Stimulated activated CD8-positive, alpha-beta memory T cell treated with anti-CD3 and anti-CD28 coated beads, Interleukin-4, amount 100 ng/mL, for 1 hour (primary cell): ENCODE results near the gene GALNT15.

Source experiments
- DNase-seq, 2 donors: peaks; one replicate each; pipeline ENCODE4 v3.0.0-alpha.2; 2020; ENCODE audit warnings: low read depth in 2 of 2, low spot score in 1 of 2

Gene GALNT15

GRCh38 chr3:16251316-16252085 lies 77.0 kb downstream of the GALNT15 start:
- no peak for DNase-seq

GRCh38 chr3:16252243-16252978 lies 77.9 kb downstream of the GALNT15 start:
- DNase-seq, result no peak

GRCh38 chr3:16252988-16253387 lies 78.5 kb downstream of the GALNT15 start:
- no peak for DNase-seq

- DNase-seq, result no peak
These were observed 79.1 kb downstream of the GALNT15 start for GRCh38 chr3:16253601-16254000.

- DNase-seq, result no peak
These were observed 80.4 kb downstream of the GALNT15 start for GRCh38 chr3:16254916-16255315.

GRCh38 chr3:16255326-16255725 lies 80.8 kb downstream of the GALNT15 start:
- no peak for DNase-seq

- no peak for DNase-seq
These were observed 81.2 kb downstream of the GALNT15 start for GRCh38 chr3:16255726-16256125.

- no peak for DNase-seq
These were observed 82.8 kb downstream of the GALNT15 start for GRCh38 chr3:16257309-16257708.

- no peak for DNase-seq
These were observed 83.7 kb downstream of the GALNT15 start for GRCh38 chr3:16258177-16258576.

GRCh38 chr3:16258866-16259265 lies 84.4 kb downstream of the GALNT15 start:
- DNase-seq, result no peak

- DNase-seq, result no peak
These were observed 85.6 kb downstream of the GALNT15 start for GRCh38 chr3:16260046-16260445.

GRCh38 chr3:16262174-16262573 lies 87.7 kb downstream of the GALNT15 start:
- DNase-seq, result no peak

- no peak for DNase-seq
These were observed 89.8 kb downstream of the GALNT15 start for GRCh38 chr3:16264174-16264707.

GRCh38 chr3:16264708-16265454 lies 90.4 kb downstream of the GALNT15 start, which contains the start of the genes DPH3 and OXNAD1:
TSS of gene DPH3 (minus strand) at chr3:16264943. CDS start at chr3:16264876, 67 bp downstream.
TSS of gene OXNAD1 (plus strand) at chr3:16265212. CDS start at chr3:16270953, 5,741 bp downstream.
- peak; percentile 98 to 99 for DNase-seq

- DNase-seq, result no peak
These were observed 90.9 kb downstream of the GALNT15 start for GRCh38 chr3:16265455-16265786.

GRCh38 chr3:16266714-16267113 lies 92.2 kb downstream of the GALNT15 start:
- DNase-seq, result no peak

- DNase-seq, result no peak
These were observed 96.4 kb downstream of the GALNT15 start for GRCh38 chr3:16270855-16271254.

- no peak for DNase-seq
These were observed 98.1 kb downstream of the GALNT15 start for GRCh38 chr3:16272588-16272987.

GRCh38 chr3:16273867-16274266 lies 99.4 kb downstream of the GALNT15 start:
- DNase-seq, result no peak

- DNase-seq, result no peak
These were observed 103.0 kb downstream of the GALNT15 start for GRCh38 chr3:16277471-16277870.

GRCh38 chr3:16279010-16279801 lies 104.7 kb downstream of the GALNT15 start:
- DNase-seq, result no peak
